H1 (cell line): ENCODE data around the gene IL17RD.

ENCODE experiments used
- ATF2 ChIP-seq: IDR thresholded peaks from 2 replicates; pipeline ENCODE4 v1.6.1; 2012; ENCODE audit warnings: low read length, inconsistent platforms
- CREB1 ChIP-seq: IDR thresholded peaks from 2 replicates; pipeline ENCODE4 v1.6.1; 2012; ENCODE audit warnings: inconsistent platforms
- CTCF ChIP-seq, 3 experiments: IDR thresholded peaks; 1 replicate in 2 of 3; 2 replicates in 1 of 3; pipeline versions ENCODE4 v1.5.1 to v1.6.1; 2011; ENCODE audit warnings: low read length in 3 of 3, mild to moderate bottlenecking in 3 of 3, inconsistent platforms in 2 of 3, low read depth in 1 of 3, moderate library complexity in 1 of 3; ENCODE audit not compliant: insufficient read depth in 1 of 3; ENCODE audit errors: control extremely low read depth in 1 of 3
- EZH2 ChIP-seq: fragments of 200-600 bp; sonication (generic); IDR thresholded peaks from 2 replicates; pipeline ENCODE4 v1.7.1; 2012; ENCODE audit warnings: low read depth, mild to moderate bottlenecking, moderate library complexity, low read length, inconsistent platforms; ENCODE audit not compliant: severe bottlenecking
- JUN ChIP-seq: IDR thresholded peaks from 2 replicates; pipeline ENCODE4 v1.6.1; 2011; ENCODE audit warnings: low read depth, mild to moderate bottlenecking, improper control_type of control experiment, low read length
- POLR2A ChIP-seq, 2 experiments: IDR thresholded peaks; 1 replicate in 1 of 2; 2 replicates in 1 of 2; pipeline ENCODE4 v1.6.1; 2011; ENCODE audit warnings: low read depth in 2 of 2, low read length in 2 of 2, mild to moderate bottlenecking in 2 of 2; ENCODE audit errors: control extremely low read depth in 1 of 2
- SP1 ChIP-seq: IDR thresholded peaks from 2 replicates; pipeline ENCODE4 v1.6.1; 2011; ENCODE audit warnings: low read depth, low read length
- SRF ChIP-seq: IDR thresholded peaks from 2 replicates; pipeline ENCODE4 v1.6.1; 2011; ENCODE audit warnings: mild to moderate bottlenecking, low read depth, low read length, moderate library complexity
- TBP ChIP-seq: IDR thresholded peaks from 2 replicates; pipeline ENCODE4 v1.6.1; 2011; ENCODE audit warnings: low read depth, low read length, improper control_type of control experiment

- TF ChIP-seq JUN, result no peak
- TF ChIP-seq SP1, result no peak
- TF ChIP-seq CTCF (IDR thresholded peaks at IDR 0.05; ENCODE audit: control extremely low read depth in 1 of 3, insufficient read depth in 1 of 3, low read depth in 1 of 3, low read length in 3 of 3), result peak; percentile 26 to 90 (median 76)
- TF ChIP-seq CREB1, result no peak
- no peak for TF ChIP-seq POLR2A (IDR thresholded peaks at IDR 0.05; ENCODE audit: control extremely low read depth in 1 of 2, low read depth in 2 of 2, low read length in 2 of 2)
- no peak for TF ChIP-seq SRF
- TF ChIP-seq TBP, result no peak
- no peak for TF ChIP-seq ATF2
- TF ChIP-seq EZH2, result no peak
Observed at GRCh38 chr3:57100046-57100695, 65.0 kb downstream of the IL17RD start.
